HEK293T (cell line): ENCODE measurements around the gene CC2D1A.

ENCODE experiments used
- ARNT ChIP-seq: fragments of 450-650 bp; IDR thresholded peaks from 2 replicates; pipeline ENCODE4 v1.6.1; 2017; ENCODE audit warnings: mild to moderate bottlenecking
- L3MBTL2 ChIP-seq: fragments of 450-650 bp; conservative IDR thresholded peaks from 2 replicates; pipeline ENCODE4 v1.6.1; 2016; ENCODE audit warnings: mild to moderate bottlenecking
- SP1 ChIP-seq: fragments of 450-650 bp; IDR thresholded peaks from 2 replicates; pipeline ENCODE4 v1.6.1; 2017
- SUZ12 ChIP-seq: fragments of 450-650 bp; IDR thresholded peaks from 2 replicates; pipeline ENCODE4 v1.6.1; 2016; ENCODE audit warnings: mild to moderate bottlenecking

GRCh38 chr19:13952931-13953531, 47.0 kb downstream of the CC2D1A start:
- no peak for TF ChIP-seq L3MBTL2
- TF ChIP-seq SUZ12: no peak
- TF ChIP-seq SP1: no peak
- TF ChIP-seq ARNT: no peak
